Esophagus squamous epithelium (tissue), 4 donors: ENCODE measurements around the gene EYS.
"Not testable (repeated sequence)": the region's sequence is repeated elsewhere in the genome, so short reads cannot be mapped to it uniquely, and the experiment has no call there.

Source experiments
- POLR2A ChIP-seq, 4 donors: fragments of 450-650 bp; IDR thresholded peaks; one replicate each; pipeline ENCODE4 v1.6.1; 2017; ENCODE audit warnings: antibody characterized with exemption in 4 of 4, mild to moderate bottlenecking in 4 of 4, moderate library complexity in 3 of 4
- TF ChIP-seq, protein P1 (sequence below), 6 experiments: fragments of 450-650 bp in 4 of 6; fragments of 200-600 bp in 2 of 6; sonication (generic) in 2 of 6; IDR thresholded peaks; one replicate each; pipeline ENCODE4 v1.5.1; 2016 to 2019; ENCODE audit warnings: antibody characterized with exemption in 6 of 6, mild to moderate bottlenecking in 4 of 6, moderate library complexity in 4 of 6

DNA sequence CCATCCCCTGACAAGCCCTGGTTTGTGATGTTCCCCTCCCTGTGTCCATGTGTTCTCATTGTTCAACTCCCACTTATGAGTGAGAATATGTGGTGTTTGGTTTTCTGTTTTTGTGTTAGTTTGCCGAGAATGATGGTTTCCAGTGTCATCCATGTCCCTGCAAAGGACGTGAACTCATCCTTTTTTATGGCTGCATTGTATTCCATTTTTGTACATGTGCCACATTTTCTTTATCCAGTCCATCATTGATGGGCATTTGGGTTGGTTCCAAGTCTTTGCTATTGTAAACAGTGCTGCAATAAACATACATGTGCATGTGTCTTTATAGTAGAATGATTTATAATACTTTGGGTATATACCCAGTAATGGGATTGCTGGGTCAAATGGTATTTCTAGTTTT is 1468.1 kb downstream of the EYS start:
- TF ChIP-seq, protein P1, sequence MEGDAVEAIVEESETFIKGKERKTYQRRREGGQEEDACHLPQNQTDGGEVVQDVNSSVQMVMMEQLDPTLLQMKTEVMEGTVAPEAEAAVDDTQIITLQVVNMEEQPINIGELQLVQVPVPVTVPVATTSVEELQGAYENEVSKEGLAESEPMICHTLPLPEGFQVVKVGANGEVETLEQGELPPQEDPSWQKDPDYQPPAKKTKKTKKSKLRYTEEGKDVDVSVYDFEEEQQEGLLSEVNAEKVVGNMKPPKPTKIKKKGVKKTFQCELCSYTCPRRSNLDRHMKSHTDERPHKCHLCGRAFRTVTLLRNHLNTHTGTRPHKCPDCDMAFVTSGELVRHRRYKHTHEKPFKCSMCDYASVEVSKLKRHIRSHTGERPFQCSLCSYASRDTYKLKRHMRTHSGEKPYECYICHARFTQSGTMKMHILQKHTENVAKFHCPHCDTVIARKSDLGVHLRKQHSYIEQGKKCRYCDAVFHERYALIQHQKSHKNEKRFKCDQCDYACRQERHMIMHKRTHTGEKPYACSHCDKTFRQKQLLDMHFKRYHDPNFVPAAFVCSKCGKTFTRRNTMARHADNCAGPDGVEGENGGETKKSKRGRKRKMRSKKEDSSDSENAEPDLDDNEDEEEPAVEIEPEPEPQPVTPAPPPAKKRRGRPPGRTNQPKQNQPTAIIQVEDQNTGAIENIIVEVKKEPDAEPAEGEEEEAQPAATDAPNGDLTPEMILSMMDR (IDR thresholded peaks at IDR 0.05) = not testable (repeated sequence)
- TF ChIP-seq POLR2A (IDR thresholded peaks at IDR 0.05) = not testable (repeated sequence)
